DOHH2 (cell line): ENCODE measurements around the gene RNU6-7.

ENCODE experiments used
- H3F3A ChIP-seq: fragments of 200-600 bp; sonication (generic), shearing (Covaris generic); 2 replicates; pipeline ENCODE4 v1.6.0; 2016; ENCODE audit warnings: antibody characterized with exemption, mild to moderate bottlenecking; ENCODE audit not compliant: control insufficient read depth, insufficient read depth
- H3K27ac ChIP-seq: fragments of 200-600 bp; sonication (generic); 2 replicates; pipeline ENCODE4 v1.5.1; 2014; ENCODE audit warnings: low read depth, mild to moderate bottlenecking, low read length, moderate library complexity
- H3K27me3 ChIP-seq: fragments of 200-600 bp; sonication (generic); 2 replicates; pipeline ENCODE4 v1.6.1; 2014; ENCODE audit warnings: mild to moderate bottlenecking, low read length, mixed read lengths; ENCODE audit not compliant: control insufficient read depth
- H3K36me3 ChIP-seq: fragments of 200-600 bp; sonication (generic); 2 replicates; pipeline ENCODE4 v1.6.1; 2014; ENCODE audit warnings: mild to moderate bottlenecking, low read length, moderate library complexity, mixed read lengths; ENCODE audit not compliant: control insufficient read depth
- H3K4me1 ChIP-seq: fragments of 200-600 bp; sonication (generic); 2 replicates; pipeline ENCODE4 v1.6.1; 2014; ENCODE audit warnings: mild to moderate bottlenecking, low read length, mixed read lengths; ENCODE audit not compliant: control insufficient read depth
- H3K4me2 ChIP-seq: fragments of 200-600 bp; sonication (generic); 2 replicates; pipeline ENCODE4 v1.6.0; 2014; ENCODE audit warnings: mild to moderate bottlenecking, low read length, moderate library complexity
- H3K4me3 ChIP-seq: fragments of 200-600 bp; sonication (generic); 2 replicates; pipeline ENCODE4 v1.5.1; 2014; ENCODE audit warnings: mild to moderate bottlenecking, low read length, mixed read lengths
- H3K79me2 ChIP-seq: fragments of 200-600 bp; sonication (generic); 2 replicates; pipeline ENCODE4 v1.6.1; 2014; ENCODE audit warnings: mild to moderate bottlenecking, low read length, mixed read lengths; ENCODE audit not compliant: control insufficient read depth
- H3K9me2 ChIP-seq: fragments of 200-600 bp; sonication (generic); replicated peaks from 2 replicates; pipeline ENCODE4 v1.6.1; 2014; ENCODE audit warnings: mild to moderate bottlenecking, low read length, mixed read lengths; ENCODE audit not compliant: control insufficient read depth
- H3K9me3 ChIP-seq: fragments of 200-600 bp; sonication (generic); 2 replicates; pipeline ENCODE4 v1.6.1; 2014; ENCODE audit warnings: antibody characterized with exemption, low read length, mixed read lengths; ENCODE audit not compliant: control insufficient read depth, insufficient read depth
- H4K20me1 ChIP-seq: fragments of 200-600 bp; sonication (generic); 2 replicates; pipeline ENCODE4 v1.6.0; 2014; ENCODE audit warnings: low read depth, mild to moderate bottlenecking, antibody characterized with exemption, low read length, moderate library complexity; ENCODE audit not compliant: control insufficient read depth, insufficient read depth
- EZH2phosphoT487 ChIP-seq: fragments of 200-600 bp; sonication (generic); IDR thresholded peaks from 2 replicates; pipeline ENCODE4 v1.6.1; 2017; ENCODE audit warnings: borderline replicate concordance, mild to moderate bottlenecking, antibody characterized with exemption, low read length, moderate library complexity, mixed read lengths
- TF ChIP-seq, protein P1 (sequence below): fragments of 200-600 bp; sonication (generic); IDR thresholded peaks from one replicate; pipeline ENCODE4 v1.5.1; 2014; ENCODE audit warnings: antibody characterized with exemption, mild to moderate bottlenecking, low read depth, low read length; ENCODE audit not compliant: poor library complexity, severe bottlenecking

Gene RNU6-7

DNA sequence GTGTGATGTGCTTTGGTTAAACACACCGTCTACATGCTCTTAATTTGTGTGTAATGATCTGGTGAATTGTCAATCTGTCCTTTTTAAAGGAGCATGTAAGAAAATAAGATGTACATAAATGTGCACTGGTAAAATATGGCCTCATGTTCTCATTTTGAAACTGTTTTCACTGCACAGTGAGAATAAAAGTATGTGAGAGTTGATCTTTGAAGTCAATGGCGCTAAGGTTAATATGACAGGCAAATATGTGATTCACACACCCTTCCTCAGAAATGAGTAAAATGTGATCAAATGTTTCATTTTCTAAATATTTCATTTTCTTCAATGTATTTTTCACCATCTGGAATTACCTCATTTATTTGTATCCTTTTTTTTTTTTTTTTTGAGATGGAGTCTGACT lies 8.3 kb upstream of the RNU6-7 start:
- Histone ChIP-seq H3F3A (no peaks in the 10 kb centered on the region), H3K27ac (no peak overlapping the region), H3K36me3 (no peaks in the 10 kb centered on the region), H3K4me2 (no peak overlapping the region), H3K4me3 (no peak overlapping the region), H3K79me2 (no peaks in the 10 kb centered on the region), H3K9me3 (no peaks in the 10 kb centered on the region), H3K4me1 (no peaks in the 10 kb centered on the region), H3K9me2 (no peaks in the 10 kb centered on the region), H4K20me1 (no peaks in the 10 kb centered on the region), H3K27me3 (peaks cover 19% of the 10 kb centered on the region)
- TF ChIP-seq EZH2phosphoT487: no peak
- TF ChIP-seq, protein P1, sequence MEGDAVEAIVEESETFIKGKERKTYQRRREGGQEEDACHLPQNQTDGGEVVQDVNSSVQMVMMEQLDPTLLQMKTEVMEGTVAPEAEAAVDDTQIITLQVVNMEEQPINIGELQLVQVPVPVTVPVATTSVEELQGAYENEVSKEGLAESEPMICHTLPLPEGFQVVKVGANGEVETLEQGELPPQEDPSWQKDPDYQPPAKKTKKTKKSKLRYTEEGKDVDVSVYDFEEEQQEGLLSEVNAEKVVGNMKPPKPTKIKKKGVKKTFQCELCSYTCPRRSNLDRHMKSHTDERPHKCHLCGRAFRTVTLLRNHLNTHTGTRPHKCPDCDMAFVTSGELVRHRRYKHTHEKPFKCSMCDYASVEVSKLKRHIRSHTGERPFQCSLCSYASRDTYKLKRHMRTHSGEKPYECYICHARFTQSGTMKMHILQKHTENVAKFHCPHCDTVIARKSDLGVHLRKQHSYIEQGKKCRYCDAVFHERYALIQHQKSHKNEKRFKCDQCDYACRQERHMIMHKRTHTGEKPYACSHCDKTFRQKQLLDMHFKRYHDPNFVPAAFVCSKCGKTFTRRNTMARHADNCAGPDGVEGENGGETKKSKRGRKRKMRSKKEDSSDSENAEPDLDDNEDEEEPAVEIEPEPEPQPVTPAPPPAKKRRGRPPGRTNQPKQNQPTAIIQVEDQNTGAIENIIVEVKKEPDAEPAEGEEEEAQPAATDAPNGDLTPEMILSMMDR: no peak

DNA sequence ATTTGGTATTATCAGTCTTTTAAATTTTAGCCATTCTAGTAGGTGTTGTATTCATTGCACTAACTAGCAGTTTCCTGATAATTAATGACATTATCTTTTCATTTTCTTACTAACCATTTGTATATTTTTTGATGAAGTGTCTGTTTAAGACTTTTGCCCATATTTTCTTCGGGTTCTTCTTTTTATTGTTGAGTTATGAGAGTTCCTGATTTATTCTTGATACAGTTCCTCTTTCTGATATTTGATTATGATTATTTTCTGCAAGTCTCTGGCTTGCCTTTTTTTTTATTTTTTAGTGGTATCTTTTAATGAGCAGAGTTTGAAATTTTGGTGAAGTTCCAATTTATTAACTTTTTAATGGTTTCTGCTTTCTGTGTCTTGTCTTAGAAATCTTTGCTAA lies 6.2 kb upstream of the RNU6-7 start:
- H3K9me3 ChIP-seq: no peaks in the 10 kb centered on the region
- no peak overlapping the region for H3K27ac ChIP-seq
- H3K27me3 ChIP-seq: peaks cover 20% of the 10 kb centered on the region
- H4K20me1 ChIP-seq: no peaks in the 10 kb centered on the region
- H3K36me3 ChIP-seq: no peaks in the 10 kb centered on the region
- no peaks in the 10 kb centered on the region for H3K79me2 ChIP-seq
- peaks cover 5% of the 10 kb centered on the region; the same call in 1 of the 2 replicates for H3F3A ChIP-seq
- no peak for TF ChIP-seq EZH2phosphoT487
- TF ChIP-seq, protein P1: no peak
- H3K4me3 ChIP-seq: no peak overlapping the region
- no peaks in the 10 kb centered on the region for H3K9me2 ChIP-seq
- H3K4me2 ChIP-seq: no peak overlapping the region
- peaks cover 8% of the 10 kb centered on the region for H3K4me1 ChIP-seq

DNA sequence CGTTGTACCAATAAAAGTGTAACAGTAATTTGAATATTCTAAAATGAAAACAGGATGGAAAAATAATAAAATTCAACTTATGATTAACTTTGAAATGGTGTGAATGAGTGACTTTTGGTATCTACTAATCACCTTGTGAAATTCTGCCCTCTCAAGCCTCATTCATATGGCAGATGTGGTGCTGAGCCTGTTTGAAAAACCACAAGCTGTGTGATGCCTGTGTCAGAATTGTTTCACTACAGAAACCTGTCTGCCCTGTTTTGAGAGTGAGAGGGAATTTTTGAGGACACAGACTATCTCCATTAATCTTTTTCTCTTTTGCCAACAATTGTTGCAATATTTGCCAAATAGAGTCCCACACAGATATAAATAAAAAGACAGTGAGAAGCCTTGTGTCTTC lies 3.9 kb upstream of the RNU6-7 start:
- no peak overlapping the region for H3K4me2 ChIP-seq
- no peak for TF ChIP-seq EZH2phosphoT487
- TF ChIP-seq, protein P1: no peak

More for the DNA sequence above, 3.9 kb upstream of the RNU6-7 start:
- H4K20me1 ChIP-seq: no peaks in the 10 kb centered on the region
- no peak overlapping the region for H3K4me3 ChIP-seq
- peaks cover 15% of the 10 kb centered on the region for H3K27me3 ChIP-seq
- H3K9me2 ChIP-seq: no peaks in the 10 kb centered on the region
- H3K4me1 ChIP-seq: peaks cover 21% of the 10 kb centered on the region
- H3F3A ChIP-seq: peaks cover 13% of the 10 kb centered on the region
- H3K27ac ChIP-seq: no peak overlapping the region
- H3K36me3 ChIP-seq: no peaks in the 10 kb centered on the region
- no peaks in the 10 kb centered on the region for H3K9me3 ChIP-seq
- H3K79me2 ChIP-seq: no peaks in the 10 kb centered on the region
